H1 (cell line): Measurements from ENCODE around the gene LIPA. TPM values are rescaled to one million over a fixed set of nuclear protein-coding genes. Genes with fewer than 3 reads are reported as not detected.

ENCODE experiments used
- ATF3 ChIP-seq: IDR thresholded peaks from 2 replicates; pipeline ENCODE4 v1.6.1; 2011; ENCODE audit warnings: low read depth, mild to moderate bottlenecking, low read length; ENCODE audit not compliant: insufficient read depth
- BACH1 ChIP-seq: IDR thresholded peaks from 2 replicates; pipeline ENCODE4 v1.6.1; 2012; ENCODE audit warnings: low read length, improper control_type of control experiment
- CTCF ChIP-seq, 3 experiments: IDR thresholded peaks; 1 replicate in 2 of 3; 2 replicates in 1 of 3; pipeline versions ENCODE4 v1.5.1 to v1.6.1; 2011; ENCODE audit warnings: low read length in 3 of 3, mild to moderate bottlenecking in 3 of 3, inconsistent platforms in 2 of 3, low read depth in 1 of 3, moderate library complexity in 1 of 3; ENCODE audit not compliant: insufficient read depth in 1 of 3; ENCODE audit errors: control extremely low read depth in 1 of 3
- HDAC6 ChIP-seq: IDR thresholded peaks from one replicate; pipeline ENCODE4 v1.7.1; 2012; ENCODE audit warnings: low read depth, mild to moderate bottlenecking, inconsistent platforms, low read length, moderate library complexity
- NANOG ChIP-seq: IDR thresholded peaks from 2 replicates; pipeline ENCODE4 v1.6.1; 2011; ENCODE audit warnings: low read length, low read depth, mild to moderate bottlenecking, inconsistent platforms; ENCODE audit not compliant: insufficient read depth, poor library complexity, severe bottlenecking
- RAD21 ChIP-seq, 2 experiments: IDR thresholded peaks in 1 of 2; conservative IDR thresholded peaks in 1 of 2; 2 replicates each; pipeline ENCODE4 v1.6.1; 2011; ENCODE audit warnings: low read depth in 2 of 2, low read length in 2 of 2, improper control_type of control experiment in 1 of 2, inconsistent platforms in 1 of 2, mild to moderate bottlenecking in 1 of 2, moderate library complexity in 1 of 2
- RNF2 ChIP-seq: fragments of 200-900, 300-1000 bp; sonication (generic); IDR thresholded peaks from 2 replicates; pipeline ENCODE4 v1.7.1; 2016; ENCODE audit warnings: borderline replicate concordance, low read depth, mild to moderate bottlenecking, antibody characterized with exemption, low read length; ENCODE audit not compliant: poor library complexity, severe bottlenecking; ENCODE audit errors: missing control alignments
- SUZ12 ChIP-seq: fragments of 200-600 bp; sonication (generic); IDR thresholded peaks from 2 replicates; pipeline ENCODE4 v1.6.1; 2012; ENCODE audit warnings: mild to moderate bottlenecking, inconsistent platforms, low read length, moderate library complexity, mixed read lengths
- USF2 ChIP-seq: IDR thresholded peaks from 2 replicates; pipeline ENCODE4 v1.6.1; 2011; ENCODE audit warnings: low read length, improper control_type of control experiment
- polyA plus RNA-seq, 7 experiments: library from polyadenylated mRNA; depleted of rRNA in 3 of 7; stranded (reverse) in 5 of 7; unstranded in 2 of 7; fragments of >200 nt in 5 of 7; fragments of 200-250 nt in 2 of 7; gene quantifications; 1 replicate in 5 of 7; 2 replicates in 1 of 7; 4 replicates in 1 of 7; pipeline versions ENCODE4 v1.2.1 to v1.2.3, GENCODE V29; 2011 to 2013; ENCODE audit warnings: missing spikeins in 2 of 7, mixed read lengths in 2 of 7
- total RNA-seq: library from RNA; stranded (reverse); fragmentation: NEBNext Ultra II Directional; extraction: Animal tissue kit (Norgen Biotek cat#: 25700); gene quantifications from 2 replicates; pipeline ENCODE4 v1.2.1, GENCODE V29; 2021

LIPA gene
- total and polyA plus RNA-seq, 2 of the 8 experiments (the other 6 are each of a cell fraction or from before 2014, with no cell fraction given), result 18.1 to 32.4 TPM

GRCh38 chr10:89283025-89283935, 31.7 kb upstream of the LIPA start (continued):
- TF ChIP-seq RNF2, result no peak
- no peak for TF ChIP-seq SUZ12
- TF ChIP-seq NANOG, result no peak
- TF ChIP-seq RAD21 (IDR thresholded peaks at IDR 0.05 in 1 of 2, conservative IDR thresholded peaks at IDR 0.05 in 1 of 2; ENCODE audit: low read depth in 2 of 2, low read length in 2 of 2), result no peak
- no peak for TF ChIP-seq USF2
- no peak for TF ChIP-seq HDAC6
- TF ChIP-seq CTCF (IDR thresholded peaks at IDR 0.05; ENCODE audit: control extremely low read depth in 1 of 3, insufficient read depth in 1 of 3, low read depth in 1 of 3, low read length in 3 of 3), result no peak
- no peak for TF ChIP-seq ATF3
- no peak for TF ChIP-seq BACH1
